ENCODE results near the gene EXOC4. TPM values are rescaled to one million over a fixed set of nuclear protein-coding genes. Genes with fewer than 3 reads are reported as not detected.

The EXOC4 gene
- total RNA-seq, 4 donors from 2014 or later, result 36.9 to 78.0 (median 52.2) TPM

DNA sequence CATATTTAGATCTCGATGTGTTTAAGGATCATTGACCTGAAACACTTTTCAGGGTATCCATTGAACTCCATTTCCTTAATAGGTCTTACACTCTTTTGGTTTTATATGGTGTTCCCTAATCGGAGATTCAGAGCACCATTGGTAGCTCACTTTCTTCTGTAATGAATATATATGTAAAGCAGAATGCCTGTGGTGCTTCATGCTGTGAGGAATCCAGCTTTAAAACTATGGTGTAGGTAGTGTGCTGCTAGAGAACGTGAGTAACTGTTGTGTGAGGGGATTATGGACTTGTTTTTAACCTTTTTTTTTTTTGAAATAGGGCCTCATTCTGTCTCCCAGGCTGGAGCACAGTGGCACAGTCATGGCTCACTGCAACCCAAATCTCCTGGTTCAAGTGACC lies 497.4 kb downstream of the EXOC4 start:
- in situ Hi-C loops (cut with MboI; ENCODE audit: low sequenced_read_pairs in 4 of 4) (no loop called here), intact Hi-C loops (cut with DNase I; ENCODE audit: low total_unique reads) (no loop called here)
- no peaks in the 10 kb centered on the region for H3K9me3 ChIP-seq
- no peak overlapping the region for H3K4me3 ChIP-seq
- DNase-seq (no peak), ATAC-seq (no peak)
- H3K4me1 ChIP-seq, result peaks cover 0 to 3% of the 10 kb centered on the region in 2 donors
- no peak for TF ChIP-seq POLR2A (IDR thresholded peaks at IDR 0.05)
- TF ChIP-seq, protein P1, sequence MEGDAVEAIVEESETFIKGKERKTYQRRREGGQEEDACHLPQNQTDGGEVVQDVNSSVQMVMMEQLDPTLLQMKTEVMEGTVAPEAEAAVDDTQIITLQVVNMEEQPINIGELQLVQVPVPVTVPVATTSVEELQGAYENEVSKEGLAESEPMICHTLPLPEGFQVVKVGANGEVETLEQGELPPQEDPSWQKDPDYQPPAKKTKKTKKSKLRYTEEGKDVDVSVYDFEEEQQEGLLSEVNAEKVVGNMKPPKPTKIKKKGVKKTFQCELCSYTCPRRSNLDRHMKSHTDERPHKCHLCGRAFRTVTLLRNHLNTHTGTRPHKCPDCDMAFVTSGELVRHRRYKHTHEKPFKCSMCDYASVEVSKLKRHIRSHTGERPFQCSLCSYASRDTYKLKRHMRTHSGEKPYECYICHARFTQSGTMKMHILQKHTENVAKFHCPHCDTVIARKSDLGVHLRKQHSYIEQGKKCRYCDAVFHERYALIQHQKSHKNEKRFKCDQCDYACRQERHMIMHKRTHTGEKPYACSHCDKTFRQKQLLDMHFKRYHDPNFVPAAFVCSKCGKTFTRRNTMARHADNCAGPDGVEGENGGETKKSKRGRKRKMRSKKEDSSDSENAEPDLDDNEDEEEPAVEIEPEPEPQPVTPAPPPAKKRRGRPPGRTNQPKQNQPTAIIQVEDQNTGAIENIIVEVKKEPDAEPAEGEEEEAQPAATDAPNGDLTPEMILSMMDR (IDR thresholded peaks at IDR 0.05 in 4 of 5, conservative IDR thresholded peaks at IDR 0.05 in 1 of 5), result no peak
- no peak overlapping the region for H3K27ac ChIP-seq
- H3K27me3 ChIP-seq, result no peaks in the 10 kb centered on the region
- no peaks in the 10 kb centered on the region for H3K36me3 ChIP-seq

GRCh38 chr7:133751079-133751478 lies 498.2 kb downstream of the EXOC4 start:
- TF ChIP-seq, protein P1 (IDR thresholded peaks at IDR 0.05 in 4 of 5, conservative IDR thresholded peaks at IDR 0.05 in 1 of 5), result no peak
- no peak for TF ChIP-seq POLR2A (IDR thresholded peaks at IDR 0.05)
- ATAC-seq, result no peak
- intact Hi-C loops (cut with DNase I; ENCODE audit: low total_unique reads) (no loop called here), in situ Hi-C loops (cut with MboI; ENCODE audit: low sequenced_read_pairs in 4 of 4) (no loop called here)
- no peaks in the 10 kb centered on the region for H3K4me1 ChIP-seq
- DNase-seq, result no peak
- H3K9me3 ChIP-seq, result no peaks in the 10 kb centered on the region
- no peak overlapping the region for H3K27ac ChIP-seq
- no peaks in the 10 kb centered on the region for H3K36me3 ChIP-seq
- no peaks in the 10 kb centered on the region for H3K27me3 ChIP-seq
- H3K4me3 ChIP-seq, result no peak overlapping the region

- TF ChIP-seq, protein P1 (IDR thresholded peaks at IDR 0.05 in 4 of 5, conservative IDR thresholded peaks at IDR 0.05 in 1 of 5), result no peak
- no peak for TF ChIP-seq POLR2A (IDR thresholded peaks at IDR 0.05)
- no peak for DNase-seq
- intact Hi-C loops (cut with DNase I; ENCODE audit: low total_unique reads), result no loop called here
- Histone ChIP-seq H3K4me3 (no peak overlapping the region), H3K27ac (no peak overlapping the region), H3K36me3 (no peaks in the 10 kb centered on the region), H3K9me3 (no peaks in the 10 kb centered on the region), H3K27me3 (no peaks in the 10 kb centered on the region), H3K4me1 (no peaks in the 10 kb centered on the region)
- ATAC-seq, result no peak
- in situ Hi-C loops (cut with MboI; ENCODE audit: low sequenced_read_pairs in 4 of 4), result no loop called here
These were observed 500.6 kb downstream of the EXOC4 start for GRCh38 chr7:133753513-133753912.

DNA sequence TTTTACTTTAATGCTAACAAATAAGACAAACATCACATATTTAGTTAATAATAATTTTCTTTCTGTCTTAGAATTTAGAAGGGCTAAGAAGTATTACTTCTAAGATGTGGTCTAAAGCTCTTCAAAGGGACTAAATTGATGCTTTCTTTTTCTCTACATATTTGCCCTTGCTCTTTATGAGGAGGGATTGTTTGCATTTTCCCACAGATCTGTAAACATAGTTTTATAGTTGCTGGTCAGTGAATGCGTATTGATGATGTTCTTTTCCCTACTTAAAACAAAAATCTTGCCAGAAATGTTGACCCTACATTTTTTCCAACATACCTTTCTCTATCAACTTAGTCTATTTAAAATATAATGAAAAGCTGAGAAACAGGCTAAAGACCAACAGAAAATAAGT lies 501.8 kb downstream of the EXOC4 start:
- in situ Hi-C loops (cut with MboI; ENCODE audit: low sequenced_read_pairs in 4 of 4) (no loop called here), intact Hi-C loops (cut with DNase I; ENCODE audit: low total_unique reads) (no loop called here)
- no peak for TF ChIP-seq POLR2A (IDR thresholded peaks at IDR 0.05)
- TF ChIP-seq, protein P1 (IDR thresholded peaks at IDR 0.05 in 4 of 5, conservative IDR thresholded peaks at IDR 0.05 in 1 of 5), result no peak
- Histone ChIP-seq H3K27ac (no peak overlapping the region), H3K4me3 (no peak overlapping the region), H3K9me3 (no peaks in the 10 kb centered on the region), H3K4me1 (no peaks in the 10 kb centered on the region), H3K27me3 (no peaks in the 10 kb centered on the region), H3K36me3 (no peaks in the 10 kb centered on the region)
- DNase-seq (no peak), ATAC-seq (no peak)

GRCh38 chr7:133755901-133756300 lies 503.0 kb downstream of the EXOC4 start:
- H3K27ac ChIP-seq, result no peak overlapping the region
- DNase-seq (no peak), ATAC-seq (no peak)
- H3K4me3 ChIP-seq, result no peak overlapping the region
- TF ChIP-seq POLR2A (IDR thresholded peaks at IDR 0.05), result no peak
- TF ChIP-seq, protein P1 (IDR thresholded peaks at IDR 0.05 in 4 of 5, conservative IDR thresholded peaks at IDR 0.05 in 1 of 5), result no peak
- no peaks in the 10 kb centered on the region for H3K36me3 ChIP-seq
- intact Hi-C loops (cut with DNase I; ENCODE audit: low total_unique reads) (no loop called here), in situ Hi-C loops (cut with MboI; ENCODE audit: low sequenced_read_pairs in 4 of 4) (no loop called here)
- H3K9me3 ChIP-seq, result no peaks in the 10 kb centered on the region
- H3K27me3 ChIP-seq, result no peaks in the 10 kb centered on the region
- no peaks in the 10 kb centered on the region for H3K4me1 ChIP-seq

Data from gastrocnemius medialis (tissue), 4 donors.